ENCODE results near the gene WNT4. TPM values are rescaled to one million over a fixed set of nuclear protein-coding genes. Genes with fewer than 3 reads are reported as not detected.
A peak's percentile ranks its signal among the peaks of the same experiment; 100 is the strongest.

WNT4 gene
- total and polyA plus RNA-seq, 9 of the 15 experiments (the other 6 are each of a cell fraction or from before 2014, with no cell fraction given) = 0.01 TPM; not detected in 8

- H3K79me2 ChIP-seq (ENCODE audit: control insufficient read depth, insufficient read depth, low read length) = no peaks in the 10 kb centered on the region
- H3K27me3 ChIP-seq (ENCODE audit: control insufficient read depth in 2 of 2, insufficient read depth in 2 of 2, low read length in 2 of 2) = peaks cover 66 to 89% of the 10 kb centered on the region in 2 experiments
- H2AFZ ChIP-seq (ENCODE audit: low read depth, low read length) = no peak overlapping the region
- WGBS (ENCODE audit: insufficient coverage, low coverage, missing lambda C conversion rate) = 4% methylated on average over 12 of the region's 12 CpGs
- H3K4me2 ChIP-seq (ENCODE audit: insufficient read depth, low read length) = no peak overlapping the region
- intact Hi-C loops (cut with micrococcal nuclease) (no loop called here), in situ Hi-C loops (cut with MboI) (no loop called here)
- TF ChIP-seq USF1 (CRISPR knock-in tag; IDR thresholded peaks at IDR 0.05) (peak; percentile 24; the same call in 1 of the 2 replicates), CBFA2T2 (conservative IDR thresholded peaks at IDR 0.05) (0 out of 2 replicates have a peak, but pooled peaks have one; percentile 19), MAX (CRISPR knock-in tag; IDR thresholded peaks at IDR 0.05) (peak; percentile 36; the same call in 1 of the 2 replicates), PCBP1 (IDR thresholded peaks at IDR 0.05; ENCODE audit: low read depth, low read length, poor library complexity, severe bottlenecking) (no peak), DPF2 (IDR thresholded peaks at IDR 0.05) (no peak)
- DNase-seq (ENCODE audit: extremely low read depth in 1 of 4, low spot score in 3 of 4) (no peak), FAIRE-seq (no peak), ATAC-seq (no peak)
- H3K36me3 ChIP-seq (ENCODE audit: control insufficient read depth, insufficient read depth, low read length) = no peaks in the 10 kb centered on the region
- H3K27ac ChIP-seq (ENCODE audit: extremely low read depth, low read depth, low read length) = no peak overlapping the region
- H4K20me1 ChIP-seq (replicated peaks; ENCODE audit: control insufficient read depth, insufficient read depth, low read length) = peaks cover 41% of the 10 kb centered on the region
- H3K9ac ChIP-seq (ENCODE audit: insufficient read depth in 1 of 2, low read depth in 2 of 2, low read length in 2 of 2) = peak overlapping the region in 1 of 2 experiments; percentile 47; a peak in 1 of 4 replicates
- peaks cover 0 to 28% of the 10 kb centered on the region in 2 experiments; a peak in 2 of 5 replicates for H3K4me1 ChIP-seq (replicated peaks in 1 of 2; ENCODE audit: control insufficient read depth in 2 of 2, insufficient read depth in 2 of 2, low read length in 2 of 2)
- no TSS peak for BruUV-seq (replicated peaks)
- H3K9me1 ChIP-seq (ENCODE audit: control insufficient read depth, insufficient read depth, low read length) = no peaks in the 10 kb centered on the region
- no peaks in the 10 kb centered on the region for H3K9me3 ChIP-seq (replicated peaks; ENCODE audit: control insufficient read depth, insufficient read depth, low read depth, low read length)
- ChIA-PET POLR2A (interaction anchor here (0.5 to 1.6 kb wide), 6 partner anchors 12 to 770 kb away, joined by 3 to 6 read pairs (median 3); no protein-coding TSS in a partner anchor), CTCF (ENCODE audit: low intra/inter-chr PET ratio) (no interaction called here)
- H3K4me3 ChIP-seq = no peak overlapping the region
These were observed 3.1 kb downstream of the WNT4 start for GRCh38 chr1:22139817-22140216.
